Measurements from ENCODE around the gene CHN2. TPM values are rescaled to one million over a fixed set of nuclear protein-coding genes. Genes with fewer than 3 reads are reported as not detected.

The CHN2 gene
- total and polyA plus RNA-seq, 3 experiments from 2014 or later = 4.1 to 30.4 (median 5.3) TPM

DNA sequence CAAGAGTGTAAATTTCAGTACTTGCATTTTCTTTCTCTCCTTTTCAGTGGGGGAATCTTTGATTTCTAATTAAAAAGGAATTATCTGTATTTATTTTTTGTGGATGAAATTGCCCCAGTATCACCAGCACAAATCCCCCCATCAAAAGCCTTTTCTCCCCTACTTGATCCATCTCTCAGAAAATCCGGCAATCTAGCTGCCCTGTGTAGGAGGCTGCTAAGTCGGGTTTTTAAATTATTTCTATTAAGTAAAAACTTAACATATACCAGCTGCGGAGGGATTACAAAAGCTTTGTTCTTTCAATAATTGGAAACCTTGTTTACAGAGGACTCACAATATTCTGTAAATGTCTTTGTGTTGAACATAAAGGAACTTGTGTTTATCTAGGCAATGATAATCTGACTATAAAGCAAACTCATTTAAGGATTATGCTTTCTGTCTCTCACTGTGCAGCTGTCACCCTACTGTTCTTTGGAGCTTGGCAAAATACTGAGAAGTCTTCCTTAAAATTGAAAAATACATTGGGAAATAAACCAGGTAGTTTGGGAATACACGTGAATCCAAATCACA is 191.7 kb downstream of the CHN2 start:
- Histone ChIP-seq H3K4me1 (ENCODE audit: insufficient read depth, low read length) (no peaks in the 10 kb centered on the region), H3K36me3 (ENCODE audit: insufficient read depth, low read length) (no peaks in the 10 kb centered on the region), H3K27me3 (ENCODE audit: insufficient read depth, low read length, poor library complexity, severe bottlenecking) (no peaks in the 10 kb centered on the region), H3K9me3 (ENCODE audit: low read length) (no peaks in the 10 kb centered on the region), H3K27ac (ENCODE audit: low read depth, low read length) (no peak overlapping the region), H3K4me3 (ENCODE audit: low read length) (no peak overlapping the region)
- no peaks in the 10 kb centered on the region for H3K27me3 Mint-ChIP-seq
- peaks cover 0 to 3% (median 2%) of the 10 kb centered on the region in 3 donors for H3K4me1 Mint-ChIP-seq
- H3K27ac Mint-ChIP-seq = peak overlapping the region in 1 of 8 donors; percentile 17
- ChIA-PET CTCF (interaction anchor here (0.7 to 1.1 kb wide), 2 partner anchors 196 to 459 kb away, joined by 3 read pairs; no protein-coding TSS in a partner anchor), POLR2A (no interaction called here)
- H3K4me3 Mint-ChIP-seq = no peak overlapping the region
- H3K9me3 Mint-ChIP-seq = no peaks in the 10 kb centered on the region
- no peak for DNase-seq
- no peaks in the 10 kb centered on the region for H3K36me3 Mint-ChIP-seq

- no peak for DNase-seq
- H3K4me3 Mint-ChIP-seq = no peak overlapping the region
- H3K4me1 Mint-ChIP-seq = peaks cover 0 to 4% (median 3%) of the 10 kb centered on the region in 3 donors
- H3K9me3 Mint-ChIP-seq = no peaks in the 10 kb centered on the region
- Histone ChIP-seq H3K9me3 (ENCODE audit: low read length) (no peaks in the 10 kb centered on the region), H3K27me3 (ENCODE audit: insufficient read depth, low read length, poor library complexity, severe bottlenecking) (no peaks in the 10 kb centered on the region), H3K4me1 (ENCODE audit: insufficient read depth, low read length) (no peaks in the 10 kb centered on the region), H3K36me3 (ENCODE audit: insufficient read depth, low read length) (no peaks in the 10 kb centered on the region), H3K27ac (ENCODE audit: low read depth, low read length) (no peak overlapping the region), H3K4me3 (ENCODE audit: low read length) (no peak overlapping the region)
- POLR2A ChIA-PET = no interaction called here
- peak overlapping the region in 1 of 8 donors; percentile 3 for H3K27ac Mint-ChIP-seq
- CTCF ChIA-PET = interaction anchor here (1.2 kb wide), 1 partner anchor 203 kb away, joined by 3 read pairs; no protein-coding TSS in a partner anchor
- no peaks in the 10 kb centered on the region for H3K27me3 Mint-ChIP-seq
- H3K36me3 Mint-ChIP-seq = peaks cover 0 to 2% (median 0%) of the 10 kb centered on the region in 3 donors
Observed at GRCh38 chr7:29391262-29391661, 196.7 kb downstream of the CHN2 start.

GRCh38 chr7:29394321-29394720 is 199.7 kb downstream of the CHN2 start:
- no peak for DNase-seq
- H3K27me3 Mint-ChIP-seq = peaks cover 0 to 2% of the 10 kb centered on the region in 2 donors
- Histone ChIP-seq H3K9me3 (ENCODE audit: low read length) (no peaks in the 10 kb centered on the region), H3K27me3 (ENCODE audit: insufficient read depth, low read length, poor library complexity, severe bottlenecking) (no peaks in the 10 kb centered on the region), H3K4me3 (ENCODE audit: low read length) (no peak overlapping the region), H3K4me1 (ENCODE audit: insufficient read depth, low read length) (no peaks in the 10 kb centered on the region), H3K36me3 (ENCODE audit: insufficient read depth, low read length) (no peaks in the 10 kb centered on the region), H3K27ac (ENCODE audit: low read depth, low read length) (no peak overlapping the region)
- no peaks in the 10 kb centered on the region for H3K9me3 Mint-ChIP-seq
- H3K4me3 Mint-ChIP-seq = no peak overlapping the region
- H3K27ac Mint-ChIP-seq = no peak overlapping the region
- peaks cover 0 to 11% (median 4%) of the 10 kb centered on the region in 3 donors for H3K4me1 Mint-ChIP-seq
- ChIA-PET CTCF (interaction anchor here (0.7 to 1.1 kb wide), 2 partner anchors 14 to 205 kb away, joined by 3 read pairs; no protein-coding TSS in a partner anchor), POLR2A (no interaction called here)
- peaks cover 0 to 11% (median 5%) of the 10 kb centered on the region in 3 donors for H3K36me3 Mint-ChIP-seq

- no peak overlapping the region for H3K27ac ChIP-seq (ENCODE audit: low read depth, low read length)
- no peaks in the 10 kb centered on the region for H3K9me3 ChIP-seq (ENCODE audit: low read length)
- no peak for DNase-seq
- H3K4me3 ChIP-seq (ENCODE audit: low read length) = no peak overlapping the region
- Mint-ChIP-seq H3K27me3 (peaks cover 0 to 2% of the 10 kb centered on the region in 2 donors), H3K4me1 (peaks cover 0 to 8% (median under 1%) of the 10 kb centered on the region in 3 donors), H3K27ac (peak overlapping the region in 1 of 8 donors; percentile 38), H3K4me3 (no peak overlapping the region), H3K9me3 (no peaks in the 10 kb centered on the region), H3K36me3 (peaks cover 0 to 33% (median 5%) of the 10 kb centered on the region in 3 donors)
- POLR2A ChIA-PET = no interaction called here
- no peaks in the 10 kb centered on the region for H3K4me1 ChIP-seq (ENCODE audit: insufficient read depth, low read length)
- H3K36me3 ChIP-seq (ENCODE audit: insufficient read depth, low read length) = no peaks in the 10 kb centered on the region
- no peaks in the 10 kb centered on the region for H3K27me3 ChIP-seq (ENCODE audit: insufficient read depth, low read length, poor library complexity, severe bottlenecking)
- CTCF ChIA-PET = interaction anchor here (1.2 to 3.3 kb wide), 4 partner anchors 11 to 469 kb away, joined by 4 to 13 read pairs (median 6); no protein-coding TSS in a partner anchor
Observed at GRCh38 chr7:29396563-29396962, 202.0 kb downstream of the CHN2 start.

- Histone ChIP-seq H3K4me3 (ENCODE audit: low read length) (no peak overlapping the region), H3K36me3 (ENCODE audit: insufficient read depth, low read length) (no peaks in the 10 kb centered on the region), H3K4me1 (ENCODE audit: insufficient read depth, low read length) (no peaks in the 10 kb centered on the region), H3K27me3 (ENCODE audit: insufficient read depth, low read length, poor library complexity, severe bottlenecking) (no peaks in the 10 kb centered on the region), H3K9me3 (ENCODE audit: low read length) (no peaks in the 10 kb centered on the region), H3K27ac (ENCODE audit: low read depth, low read length) (no peak overlapping the region)
- ChIA-PET POLR2A (no interaction called here), CTCF (interaction anchor here (1.1 to 3.3 kb wide), 5 partner anchors 10 to 475 kb away, joined by 4 to 13 read pairs (median 5); no protein-coding TSS in a partner anchor)
- H3K36me3 Mint-ChIP-seq = peaks cover 0 to 39% (median 5%) of the 10 kb centered on the region in 3 donors
- H3K4me3 Mint-ChIP-seq = no peak overlapping the region
- H3K4me1 Mint-ChIP-seq = peaks cover 0 to 8% (median 0%) of the 10 kb centered on the region in 3 donors
- peak overlapping the region in 2 of 8 donors; percentile 15 to 60 for H3K27ac Mint-ChIP-seq
- H3K9me3 Mint-ChIP-seq = no peaks in the 10 kb centered on the region
- peaks cover 0 to 2% of the 10 kb centered on the region in 2 donors for H3K27me3 Mint-ChIP-seq
- no peak for DNase-seq
Observed at GRCh38 chr7:29397398-29397797, 202.8 kb downstream of the CHN2 start.

GRCh38 chr7:29398011-29398410 is 203.4 kb downstream of the CHN2 start:
- DNase-seq = no peak
- ChIA-PET CTCF (interaction anchor here (1.1 to 3.3 kb wide), 3 partner anchors 9 to 476 kb away, joined by 4 to 13 read pairs (median 7); no protein-coding TSS in a partner anchor), POLR2A (no interaction called here)
- peaks cover 0 to 2% of the 10 kb centered on the region in 2 donors for H3K27me3 Mint-ChIP-seq
- Histone ChIP-seq H3K4me3 (ENCODE audit: low read length) (no peak overlapping the region), H3K27ac (ENCODE audit: low read depth, low read length) (no peak overlapping the region), H3K36me3 (ENCODE audit: insufficient read depth, low read length) (no peaks in the 10 kb centered on the region), H3K4me1 (ENCODE audit: insufficient read depth, low read length) (no peaks in the 10 kb centered on the region), H3K9me3 (ENCODE audit: low read length) (no peaks in the 10 kb centered on the region), H3K27me3 (ENCODE audit: insufficient read depth, low read length, poor library complexity, severe bottlenecking) (no peaks in the 10 kb centered on the region)
- no peaks in the 10 kb centered on the region for H3K9me3 Mint-ChIP-seq
- H3K27ac Mint-ChIP-seq = peak overlapping the region in 2 of 8 donors; percentile 37 to 47
- no peak overlapping the region for H3K4me3 Mint-ChIP-seq
- peaks cover 0 to 41% (median 6%) of the 10 kb centered on the region in 3 donors for H3K36me3 Mint-ChIP-seq
- peaks cover 0 to 8% (median 0%) of the 10 kb centered on the region in 3 donors for H3K4me1 Mint-ChIP-seq

DNA sequence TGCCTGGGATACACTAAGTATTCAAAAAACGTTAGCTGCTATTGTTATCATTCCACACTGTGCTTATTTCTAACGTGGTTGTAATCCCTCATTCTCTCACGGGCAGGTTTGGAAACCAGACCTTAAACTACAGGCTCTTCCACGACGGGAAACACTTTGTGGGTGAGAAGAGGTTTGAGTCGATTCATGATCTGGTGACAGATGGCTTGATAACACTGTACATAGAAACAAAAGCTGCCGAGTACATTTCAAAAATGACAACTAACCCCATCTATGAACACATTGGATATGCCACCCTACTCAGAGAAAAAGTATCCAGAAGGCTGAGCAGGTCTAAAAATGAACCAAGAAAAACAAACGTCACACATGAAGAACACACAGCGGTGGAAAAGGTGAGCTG is 205.9 kb downstream of the CHN2 start:
- H3K36me3 Mint-ChIP-seq = peaks cover 0 to 46% (median 4%) of the 10 kb centered on the region in 3 donors
- peaks cover 0 to 8% (median 0%) of the 10 kb centered on the region in 3 donors for H3K4me1 Mint-ChIP-seq
- no peak for DNase-seq
- Histone ChIP-seq H3K27ac (ENCODE audit: low read depth, low read length) (no peak overlapping the region), H3K27me3 (ENCODE audit: insufficient read depth, low read length, poor library complexity, severe bottlenecking) (no peaks in the 10 kb centered on the region), H3K4me1 (ENCODE audit: insufficient read depth, low read length) (no peaks in the 10 kb centered on the region), H3K36me3 (ENCODE audit: insufficient read depth, low read length) (no peaks in the 10 kb centered on the region), H3K4me3 (ENCODE audit: low read length) (no peak overlapping the region), H3K9me3 (ENCODE audit: low read length) (no peaks in the 10 kb centered on the region)
- ChIA-PET POLR2A (no interaction called here), CTCF (interaction anchor here (1.0 to 1.5 kb wide), 3 partner anchors 11 to 479 kb away, joined by 3 to 8 read pairs (median 3); no protein-coding TSS in a partner anchor)
- H3K4me3 Mint-ChIP-seq = no peak overlapping the region
- peaks cover 0 to 2% of the 10 kb centered on the region in 2 donors for H3K27me3 Mint-ChIP-seq
- no peaks in the 10 kb centered on the region for H3K9me3 Mint-ChIP-seq
- H3K27ac Mint-ChIP-seq = peak overlapping the region in 2 of 8 donors; percentile 16 to 46

- Mint-ChIP-seq H3K27ac (no peak overlapping the region), H3K4me1 (peaks cover 0 to 6% (median 0%) of the 10 kb centered on the region in 3 donors), H3K36me3 (peaks cover 0 to 51% (median 4%) of the 10 kb centered on the region in 3 donors), H3K9me3 (no peaks in the 10 kb centered on the region), H3K4me3 (no peak overlapping the region), H3K27me3 (peaks cover 0 to 5% of the 10 kb centered on the region in 2 donors)
- Histone ChIP-seq H3K27me3 (ENCODE audit: insufficient read depth, low read length, poor library complexity, severe bottlenecking) (no peaks in the 10 kb centered on the region), H3K27ac (ENCODE audit: low read depth, low read length) (no peak overlapping the region), H3K4me3 (ENCODE audit: low read length) (no peak overlapping the region), H3K9me3 (ENCODE audit: low read length) (no peaks in the 10 kb centered on the region), H3K36me3 (ENCODE audit: insufficient read depth, low read length) (no peaks in the 10 kb centered on the region), H3K4me1 (ENCODE audit: insufficient read depth, low read length) (no peaks in the 10 kb centered on the region)
- DNase-seq = no peak
- ChIA-PET POLR2A (no interaction called here), CTCF (interaction anchor here (1.2 kb wide), 2 partner anchors 72 to 475 kb away, joined by 3 read pairs; no protein-coding TSS in a partner anchor)
Observed at GRCh38 chr7:29401769-29402168, 207.2 kb downstream of the CHN2 start.

Measured in CD8-positive, alpha-beta memory T cell (primary cell).